Stimulated activated CD8-positive, alpha-beta memory T cell treated with anti-CD3 and anti-CD28 coated beads, Interleukin-15, amount 100 ng/mL, for 4 hours (primary cell): ENCODE measurements around the gene YDJC.
"Not testable (repeated sequence)": the region's sequence is repeated elsewhere in the genome, so short reads cannot be mapped to it uniquely, and the experiment has no call there.

Source experiments
- DNase-seq, 2 donors: peaks; one replicate each; pipeline ENCODE4 v3.0.0-alpha.2; 2020; ENCODE audit warnings: low read depth in 2 of 2

Gene YDJC

DNA sequence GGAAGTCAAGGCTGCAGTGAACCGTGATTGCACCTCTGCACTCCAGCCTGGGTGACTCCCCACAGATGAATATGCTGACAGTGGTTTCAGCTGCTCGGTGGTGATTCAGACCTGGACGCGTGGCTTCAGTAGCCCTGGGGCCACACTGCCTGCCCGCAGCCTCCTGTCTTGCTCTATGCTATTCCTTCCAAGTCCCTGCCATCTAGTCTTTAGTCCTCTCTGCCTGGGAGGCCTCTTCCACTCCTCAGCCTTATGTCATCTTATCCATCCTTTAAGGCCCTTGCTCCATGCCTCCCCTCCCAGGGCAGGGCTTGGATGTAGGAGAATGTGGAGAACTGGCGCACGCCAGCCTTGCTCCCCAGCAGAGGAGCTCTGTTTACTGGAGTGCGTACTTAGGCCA is 23.0 kb downstream of the YDJC start:
- DNase-seq, result no peak

DNA sequence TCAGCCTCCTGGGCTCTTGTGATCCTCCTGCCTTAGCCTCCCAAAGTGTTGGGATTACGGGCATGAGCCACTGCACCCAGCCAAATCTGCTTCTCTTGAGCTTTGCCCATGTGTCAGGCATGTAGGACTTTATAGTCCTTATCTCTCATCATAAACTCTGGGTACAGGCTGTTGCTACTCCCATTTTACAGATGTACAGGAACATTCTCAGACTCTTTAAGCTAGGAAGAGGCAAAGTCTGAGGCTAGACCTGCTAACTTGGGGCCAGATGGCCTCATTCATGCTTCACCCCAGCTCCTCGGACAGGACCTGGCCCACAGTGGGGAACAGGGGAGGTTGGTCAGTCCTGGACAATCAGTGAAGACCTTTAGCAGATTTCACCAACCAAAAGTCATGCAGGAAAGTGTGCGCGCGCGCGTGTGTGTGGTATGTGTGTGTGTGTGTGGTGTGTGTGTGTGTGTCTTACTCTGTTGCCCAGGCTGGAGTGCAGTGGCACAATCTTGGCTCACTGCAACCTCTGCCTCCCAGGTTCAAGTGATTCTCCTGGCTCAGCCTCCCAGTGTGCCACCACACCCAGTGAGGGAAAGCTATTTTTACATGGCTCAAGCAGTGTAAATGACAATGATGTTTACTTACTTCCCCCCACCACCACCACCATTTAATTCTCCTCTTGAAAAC is 23.8 kb downstream of the YDJC start:
- no peak for DNase-seq

DNA sequence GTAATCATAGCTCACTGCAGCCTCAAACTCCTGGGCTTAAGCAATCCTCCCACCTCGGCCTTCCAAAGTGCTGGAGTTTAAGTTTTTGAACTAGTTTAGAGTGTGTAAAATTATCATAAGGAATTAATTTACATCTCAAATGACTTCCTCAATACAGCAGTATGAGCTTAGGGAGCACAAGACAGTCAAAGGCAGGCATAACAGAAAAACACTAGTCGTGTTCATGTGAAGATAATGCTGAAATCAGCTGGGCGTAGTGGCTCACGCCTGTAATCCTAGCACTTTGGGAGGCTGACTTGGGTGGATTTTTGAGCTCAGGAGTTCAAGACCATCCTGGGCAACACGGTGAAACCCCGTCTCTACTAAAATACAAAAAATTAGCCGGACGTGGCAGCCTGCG is 25.8 kb downstream of the YDJC start:
- DNase-seq, result no peak

DNA sequence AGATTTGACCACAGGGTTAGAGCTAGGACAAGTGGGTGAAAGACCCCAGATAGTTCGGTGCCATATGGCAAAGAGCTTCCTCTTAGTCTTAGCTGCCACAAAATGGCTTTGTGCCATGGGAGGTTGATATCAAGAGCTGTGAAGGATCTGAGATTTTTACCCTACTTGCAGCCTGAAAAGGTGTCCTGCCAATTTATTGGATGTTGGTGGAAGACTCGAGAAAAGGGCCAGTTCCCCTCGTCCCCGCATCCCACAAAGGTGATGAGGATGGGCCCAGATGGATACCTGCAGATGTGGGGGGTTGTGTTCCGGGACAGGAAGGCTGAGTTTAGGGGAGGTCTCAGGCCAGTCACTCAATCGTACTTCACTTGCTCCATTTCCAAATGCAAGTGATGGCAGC is 27.2 kb downstream of the YDJC start:
- DNase-seq, result no peak

DNA sequence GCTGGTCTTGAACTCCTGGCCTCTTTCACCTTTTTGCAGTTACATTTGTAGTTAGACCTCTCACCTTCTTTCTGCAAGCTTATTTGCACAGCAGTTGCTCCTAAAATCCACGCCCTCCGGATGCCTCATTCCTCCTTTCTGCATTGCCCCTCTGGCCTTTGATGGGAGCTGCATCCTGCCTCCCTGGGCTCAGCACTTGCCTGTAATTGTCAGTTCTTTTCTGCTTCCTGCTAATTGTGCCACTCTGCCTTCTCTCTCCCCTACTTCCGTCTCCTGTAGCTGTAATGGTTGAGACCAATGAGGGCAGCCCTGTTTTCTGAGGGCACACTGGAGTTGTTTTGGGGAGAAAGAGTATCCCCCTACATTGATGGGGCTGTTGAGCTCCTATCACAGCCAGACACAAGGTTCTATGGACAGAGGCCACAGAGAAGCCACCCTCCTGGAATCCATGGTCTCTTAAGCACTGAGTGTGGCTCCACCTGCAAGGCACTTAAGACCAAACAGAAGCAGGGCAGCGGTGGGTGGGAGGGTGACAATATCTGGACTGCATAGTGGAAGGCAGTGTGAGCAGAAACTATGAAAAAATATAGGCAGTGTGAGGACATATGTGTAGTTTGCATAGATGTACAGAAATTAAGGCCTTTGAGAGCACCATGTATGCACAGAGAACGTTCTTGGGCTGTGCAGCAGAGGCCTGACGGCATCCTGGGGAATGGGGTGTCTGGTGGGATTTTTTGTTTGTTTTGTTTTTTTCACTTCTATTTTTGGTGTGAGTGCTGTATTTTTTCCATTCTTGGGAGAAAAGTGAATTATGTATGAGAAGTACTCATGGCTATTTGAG is 30.5 kb downstream of the YDJC start:
- DNase-seq, result no peak

DNA sequence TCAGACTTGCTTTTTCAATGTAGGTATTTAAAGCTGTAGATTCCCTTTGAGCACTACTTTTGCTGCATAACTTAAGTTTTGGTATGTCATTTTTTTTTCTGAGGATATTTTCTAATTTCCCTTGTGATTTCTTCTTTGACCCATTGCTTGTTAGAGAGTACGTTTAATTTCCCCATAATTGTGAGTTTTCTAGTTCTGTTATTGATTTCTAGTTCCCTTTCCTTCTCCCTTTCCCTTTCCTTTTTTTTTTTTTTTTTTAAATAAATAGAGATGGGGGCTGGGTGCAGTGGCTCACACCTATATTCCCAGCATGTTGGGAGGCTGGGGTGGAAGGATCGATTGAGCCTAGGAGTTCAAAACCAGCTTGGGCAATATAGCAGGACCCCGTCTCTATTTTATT is 31.5 kb downstream of the YDJC start:
- DNase-seq, result no peak

DNA sequence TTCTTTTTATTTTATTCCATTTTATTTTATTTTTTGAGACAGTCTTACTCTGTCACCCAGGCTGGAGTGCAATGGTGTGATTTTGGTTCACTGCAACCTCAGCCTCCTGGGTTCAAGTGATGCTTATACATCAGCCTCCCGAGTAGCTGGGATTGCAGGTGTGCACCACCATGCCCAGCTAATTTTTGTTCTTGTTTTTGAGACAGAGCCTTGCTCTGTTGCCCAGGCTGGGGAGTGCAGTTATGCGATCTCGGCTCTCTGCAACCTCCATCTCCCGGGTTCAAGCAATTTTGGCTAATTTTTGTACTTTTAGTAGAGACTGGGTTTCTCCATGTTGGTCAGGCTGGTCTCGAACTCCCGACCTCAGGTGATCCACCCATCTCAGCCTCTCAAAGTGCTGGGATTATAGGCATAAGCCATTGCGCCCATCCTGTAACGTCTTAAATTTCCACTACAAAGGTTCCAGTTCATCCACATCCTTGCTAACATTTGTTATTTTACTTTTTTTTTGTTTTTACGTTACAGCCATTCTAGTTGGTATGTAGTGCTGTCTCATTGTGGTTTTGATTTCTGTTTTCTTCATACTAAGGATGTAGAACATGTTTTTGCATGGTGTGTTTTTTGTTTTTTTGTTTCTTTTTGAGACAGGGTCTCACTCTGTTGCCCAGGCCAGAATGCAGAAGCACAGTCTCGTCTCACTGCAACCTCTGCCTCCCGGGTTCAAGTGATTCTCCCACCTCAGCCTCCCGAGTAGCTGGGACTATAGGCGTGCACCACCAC is 33.3 kb downstream of the YDJC start:
- not testable (repeated sequence) for DNase-seq

DNA sequence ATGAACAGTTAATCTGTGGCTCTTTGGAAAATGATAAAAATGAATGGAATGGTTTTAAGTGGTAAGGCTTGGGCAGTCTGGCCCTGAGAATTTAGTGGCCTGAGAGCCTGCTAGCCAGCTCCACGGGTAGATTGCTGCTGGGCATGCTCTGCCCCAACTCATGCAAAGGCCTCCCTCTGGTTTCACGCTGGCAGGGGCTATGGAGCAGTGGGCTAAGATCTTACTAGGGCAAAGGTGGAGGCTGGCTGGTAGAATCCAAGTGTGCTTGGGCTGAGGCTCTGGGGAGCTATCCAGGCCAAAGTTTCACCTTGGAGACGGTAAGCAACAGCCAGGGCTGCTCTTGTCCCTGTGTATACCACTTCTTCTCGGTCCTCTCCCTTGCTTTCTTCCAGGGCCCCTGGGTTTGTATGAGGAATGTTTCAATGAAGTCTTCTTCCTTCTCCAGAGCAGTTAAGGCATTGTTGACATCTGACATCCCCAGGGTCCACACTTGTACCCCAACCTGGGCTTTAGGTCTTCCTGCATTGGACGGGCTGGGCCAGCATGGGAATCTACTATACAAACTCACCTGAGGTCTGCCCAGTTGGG is 34.9 kb downstream of the YDJC start:
- no peak for DNase-seq

DNA sequence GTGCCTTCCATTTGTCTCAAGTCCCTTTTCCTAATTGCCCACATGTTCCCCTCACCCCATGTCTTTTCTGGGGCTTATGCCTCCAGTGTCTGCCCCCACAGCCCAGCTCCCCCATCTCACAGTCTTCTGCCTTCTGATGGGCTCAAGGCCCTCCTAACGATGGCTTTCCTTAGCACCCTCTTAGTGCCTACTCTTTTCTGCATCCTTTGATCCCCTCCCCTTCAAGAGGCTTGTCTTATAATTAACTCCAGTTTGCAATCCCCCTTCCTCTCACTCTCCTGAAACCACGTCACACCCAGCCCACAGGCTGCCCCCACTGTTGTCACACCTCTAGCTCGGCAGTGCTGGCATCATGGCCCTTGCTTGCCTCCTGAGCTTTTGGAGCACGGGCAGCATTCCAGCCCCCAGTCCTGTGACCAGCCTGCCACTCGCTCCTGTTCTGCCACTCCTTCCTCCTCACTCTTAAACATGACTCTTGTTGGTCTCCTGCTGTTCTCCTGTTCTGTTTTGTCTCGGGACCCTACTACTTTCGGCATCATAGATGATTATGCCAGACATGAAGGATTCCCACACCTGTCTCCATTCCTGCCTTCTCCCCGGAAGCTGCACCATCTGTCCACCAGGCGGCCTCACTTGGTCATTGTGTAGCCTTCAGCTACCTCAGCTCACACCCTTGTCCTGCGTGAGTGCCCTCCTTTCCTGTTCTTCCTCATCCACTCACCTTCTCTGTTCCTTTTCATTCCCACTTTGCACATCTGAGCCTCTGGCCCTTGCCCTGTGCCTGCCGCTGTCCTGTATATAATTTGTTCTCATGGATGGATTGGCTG is 36.2 kb downstream of the YDJC start:
- DNase-seq, result no peak

DNA sequence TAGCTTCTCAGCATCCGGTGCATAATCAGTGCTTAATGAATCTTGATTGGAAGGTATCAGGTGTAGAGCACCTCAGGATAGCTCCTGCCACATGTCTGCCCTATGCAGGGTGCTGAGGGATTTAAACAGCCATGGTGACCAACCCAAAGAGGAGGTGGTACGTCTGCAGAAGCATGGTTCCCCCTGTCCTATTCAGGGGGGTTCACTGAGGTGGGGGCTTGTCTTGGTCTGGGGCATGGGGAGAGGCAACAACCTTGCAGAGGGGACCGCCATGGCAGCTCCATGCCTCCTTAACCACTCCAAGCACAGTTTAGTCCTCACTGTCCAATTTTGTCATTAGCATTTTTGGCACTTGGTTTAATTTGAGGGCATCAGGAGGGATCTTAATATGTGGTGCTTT is 37.4 kb downstream of the YDJC start:
- no peak for DNase-seq

DNA sequence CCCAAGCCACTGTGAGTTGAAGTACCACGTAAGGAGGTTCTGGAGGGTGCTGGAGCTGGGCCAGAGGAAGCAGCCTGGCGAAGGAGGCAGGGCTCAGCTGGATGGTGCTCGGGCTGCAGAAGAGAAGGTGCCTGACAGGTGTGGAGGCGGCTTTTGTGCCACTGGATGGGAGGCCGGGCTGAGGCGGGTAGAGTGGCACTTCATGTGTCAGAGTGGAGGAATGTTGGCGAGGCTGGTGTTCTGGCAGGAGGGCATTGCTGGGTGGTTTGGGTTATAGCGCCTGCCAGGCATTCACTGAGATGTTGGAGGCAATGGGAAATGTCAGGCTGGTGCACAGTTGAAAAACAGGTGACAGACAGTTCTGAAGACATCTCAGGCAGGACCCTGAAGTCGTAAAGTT is 38.1 kb downstream of the YDJC start:
- no peak for DNase-seq

DNA sequence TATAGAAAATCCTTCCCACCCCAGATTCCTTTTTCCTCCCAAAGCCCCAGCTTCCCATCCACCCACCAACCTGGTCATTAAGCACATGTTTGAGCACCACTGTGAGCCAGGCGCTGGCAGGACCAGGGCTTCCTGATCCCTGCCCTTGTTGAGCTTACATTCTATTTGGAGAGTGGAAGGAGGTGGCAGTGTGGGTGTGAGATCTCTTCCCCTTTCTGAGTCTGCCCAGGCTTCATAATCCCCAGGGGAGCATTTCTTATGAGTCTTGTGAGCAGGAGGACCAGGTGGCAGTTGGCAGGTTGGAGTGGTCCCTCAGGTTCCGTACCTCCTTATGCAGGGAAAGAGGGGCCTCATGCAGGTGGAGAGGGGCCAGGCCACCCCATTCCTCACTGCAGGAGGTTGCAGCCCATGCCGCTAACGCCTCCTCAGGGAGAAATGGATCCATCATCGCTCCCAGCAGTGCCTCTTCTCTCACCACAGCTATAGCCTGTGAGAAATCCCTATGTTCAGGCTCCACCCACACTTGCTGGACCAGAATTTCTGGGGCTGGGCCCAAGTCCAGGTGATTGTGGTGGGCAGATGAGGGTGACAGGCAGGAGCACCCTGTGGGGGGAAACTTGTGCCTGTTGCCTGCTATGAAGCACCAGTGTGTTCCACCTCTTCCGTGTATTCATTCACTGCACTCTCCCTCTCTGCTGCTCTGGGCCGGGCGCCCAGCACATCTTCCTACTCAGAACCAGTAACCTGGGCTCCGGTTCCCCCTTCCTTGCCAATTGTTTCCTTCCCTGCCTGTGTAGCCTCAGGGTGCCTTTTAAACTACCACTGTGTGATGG is 38.8 kb downstream of the YDJC start:
- no peak for DNase-seq

DNA sequence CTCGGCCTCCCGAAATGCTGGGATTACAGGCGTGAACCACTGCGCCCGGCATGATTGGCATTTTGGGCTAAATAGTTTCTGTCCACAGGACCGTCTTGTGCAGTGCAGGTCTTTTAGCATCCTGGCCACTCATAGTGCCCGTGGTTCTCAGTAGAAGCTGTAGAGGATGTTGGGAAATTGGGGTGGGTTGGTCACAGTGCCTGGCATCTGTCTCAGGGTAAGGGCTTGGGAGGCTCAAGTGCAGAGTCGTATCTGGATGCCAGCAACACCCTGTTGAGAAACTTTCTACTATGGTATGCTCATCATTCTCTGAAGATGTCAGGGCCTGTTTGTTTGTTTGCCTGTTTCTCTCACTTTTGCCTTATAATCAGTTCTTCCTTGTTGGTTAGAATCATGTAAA is 40.4 kb downstream of the YDJC start:
- no peak for DNase-seq

DNA sequence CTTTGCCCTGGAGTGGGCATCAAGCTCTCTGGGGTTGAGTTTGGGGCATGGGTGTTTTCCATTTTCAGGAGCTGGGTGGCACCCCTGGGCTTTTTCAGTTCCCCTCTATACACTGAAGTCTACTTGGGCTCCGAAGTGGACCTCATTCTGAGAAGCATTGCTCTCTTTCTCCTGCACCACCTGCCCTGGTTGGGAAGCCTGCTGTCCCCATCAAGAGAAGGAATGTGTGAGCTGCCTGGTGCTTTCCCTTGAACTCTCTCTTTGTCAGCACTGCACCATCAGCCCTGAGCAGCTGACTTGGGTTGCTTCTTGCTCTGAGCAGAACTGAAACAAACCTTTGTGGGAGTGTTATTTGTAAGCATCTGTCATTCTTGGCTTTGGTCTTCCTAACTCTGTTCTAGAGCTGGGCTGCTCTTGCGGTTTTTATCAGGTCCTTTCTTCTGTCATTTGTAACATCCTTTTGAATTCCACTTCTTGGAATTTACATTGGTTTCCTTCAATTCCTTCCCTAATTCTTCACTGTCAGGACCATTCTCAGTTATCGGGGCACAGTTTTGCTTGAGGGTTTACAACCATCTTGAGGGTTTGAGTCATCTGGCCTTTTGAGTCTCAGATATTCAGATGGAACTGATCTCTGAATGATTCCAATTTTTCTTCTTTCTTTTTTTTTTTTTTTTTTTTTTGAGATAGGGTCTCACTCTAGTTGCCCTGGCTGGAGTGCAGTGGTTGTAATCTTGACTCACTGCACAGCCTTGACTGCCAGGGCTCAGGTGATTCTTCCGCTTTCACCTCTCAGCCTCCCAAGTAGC is 41.8 kb downstream of the YDJC start:
- no peak for DNase-seq

DNA sequence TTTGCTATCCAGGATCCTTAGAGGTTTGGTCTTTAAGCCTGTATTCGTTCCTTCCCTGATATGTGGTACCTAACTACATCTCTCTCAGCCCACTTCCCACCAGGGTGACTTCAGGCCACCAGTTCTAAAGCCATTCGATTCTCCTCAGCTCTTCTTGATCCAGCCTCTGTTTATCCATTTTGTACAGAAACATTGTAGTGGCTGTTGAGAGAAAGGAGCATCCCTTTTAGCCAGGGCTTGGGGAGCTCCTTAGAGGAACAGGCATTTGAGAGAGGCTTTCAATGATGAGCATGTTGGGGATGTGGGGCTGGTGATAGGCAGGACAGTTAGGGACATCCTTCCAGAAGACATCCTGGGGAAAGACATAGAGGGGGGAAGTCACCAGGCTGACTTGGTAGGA is 44.4 kb downstream of the YDJC start:
- DNase-seq, result no peak

DNA sequence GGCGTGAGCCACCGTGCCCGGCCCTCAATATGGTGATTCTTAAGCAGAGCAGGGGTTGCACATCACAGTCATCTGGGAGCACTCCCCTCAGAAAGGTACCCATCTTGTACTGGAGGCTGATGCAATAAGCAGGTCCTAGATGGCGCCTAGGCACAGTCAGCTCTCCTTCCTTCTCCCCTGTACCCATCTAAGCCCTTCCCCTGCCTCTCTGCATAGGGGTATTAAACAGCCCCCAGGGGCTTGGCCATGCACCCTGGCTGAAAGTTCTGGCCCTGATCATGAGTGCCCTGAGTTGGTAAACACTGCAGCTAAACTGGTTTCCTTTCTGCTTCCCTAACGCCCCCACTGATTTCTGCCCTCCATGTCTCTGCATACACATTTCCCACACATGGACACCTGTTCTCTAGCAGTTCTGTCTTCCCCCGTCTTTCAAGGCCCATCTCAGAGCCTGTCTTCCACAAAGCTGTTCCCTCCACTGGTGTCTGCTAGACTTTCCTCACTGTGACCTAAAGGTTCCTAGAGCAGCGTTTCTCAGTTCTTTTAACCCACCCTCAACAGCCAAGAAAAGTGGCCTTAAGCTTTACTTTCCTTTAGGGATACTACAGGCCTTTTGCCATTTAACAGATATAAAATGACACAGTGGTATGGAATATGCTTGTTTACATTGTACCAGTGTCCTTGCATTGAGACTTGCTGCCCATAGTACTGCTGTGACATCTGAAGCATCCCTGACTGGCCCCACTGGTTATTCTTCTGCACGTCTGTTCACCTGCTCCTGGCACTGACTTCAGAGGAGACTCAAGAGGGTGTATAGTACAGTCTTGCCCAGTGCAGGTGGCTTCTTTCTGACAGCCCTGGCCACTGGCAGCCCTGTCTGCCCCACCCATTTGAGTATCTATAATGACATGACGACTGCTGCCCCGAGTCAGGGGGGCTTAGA is 46.8 kb downstream of the YDJC start:
- DNase-seq, result no peak

DNA sequence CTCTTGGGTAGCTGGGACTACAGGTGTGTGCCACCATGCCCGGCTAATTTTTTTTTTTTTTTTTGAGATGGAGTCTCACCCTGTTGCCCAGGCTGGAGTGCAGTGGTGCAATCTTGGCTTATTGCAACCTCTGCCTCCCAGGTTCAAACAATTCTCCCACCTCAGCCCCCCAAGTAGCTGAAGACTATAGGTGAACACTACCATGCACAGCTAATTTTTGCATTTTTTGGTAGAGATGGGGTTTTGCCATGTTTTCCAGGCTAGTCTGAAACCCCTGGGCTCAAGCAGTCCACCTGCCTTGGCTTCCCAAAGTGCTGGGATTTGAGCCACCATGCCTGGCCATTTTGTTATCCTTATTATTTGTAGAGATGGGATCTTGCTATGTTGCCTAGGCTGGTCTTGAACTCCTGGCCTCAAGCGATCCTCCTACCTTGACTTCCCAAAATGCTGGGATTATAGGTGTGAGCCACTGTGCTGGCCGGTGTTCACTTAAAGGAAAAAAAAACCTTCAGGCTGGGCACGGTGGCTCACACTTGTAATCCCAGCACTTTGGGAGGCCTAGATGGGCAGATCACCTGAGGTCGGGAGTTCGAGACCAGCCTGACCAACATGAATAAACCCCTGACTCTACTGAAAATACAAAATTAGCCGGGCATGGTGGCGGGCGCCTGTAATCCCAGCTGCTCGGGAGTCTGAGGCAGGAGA is 48.7 kb downstream of the YDJC start:
- DNase-seq, result not testable (repeated sequence)

DNA sequence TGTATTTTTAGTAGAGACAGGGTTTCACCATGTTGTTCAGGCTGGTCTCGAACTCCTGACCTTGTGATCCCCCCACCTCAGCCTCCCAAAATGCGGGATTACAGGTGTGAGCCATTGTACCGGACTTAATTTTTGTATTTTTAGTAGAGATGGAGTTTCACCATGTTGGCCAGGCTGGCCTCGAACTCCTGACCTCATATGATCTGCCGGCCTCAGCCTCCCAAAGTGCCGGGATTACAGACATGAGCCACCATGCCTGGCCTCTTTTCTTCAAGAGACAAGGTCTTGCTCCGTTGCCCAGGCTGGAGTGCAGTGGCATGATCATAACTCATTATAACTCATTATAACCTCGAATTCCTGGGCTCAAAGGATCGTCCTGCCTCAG is 49.2 kb downstream of the YDJC start:
- not testable (repeated sequence) for DNase-seq
